ENCODE measurements around the gene IER5.

DNA sequence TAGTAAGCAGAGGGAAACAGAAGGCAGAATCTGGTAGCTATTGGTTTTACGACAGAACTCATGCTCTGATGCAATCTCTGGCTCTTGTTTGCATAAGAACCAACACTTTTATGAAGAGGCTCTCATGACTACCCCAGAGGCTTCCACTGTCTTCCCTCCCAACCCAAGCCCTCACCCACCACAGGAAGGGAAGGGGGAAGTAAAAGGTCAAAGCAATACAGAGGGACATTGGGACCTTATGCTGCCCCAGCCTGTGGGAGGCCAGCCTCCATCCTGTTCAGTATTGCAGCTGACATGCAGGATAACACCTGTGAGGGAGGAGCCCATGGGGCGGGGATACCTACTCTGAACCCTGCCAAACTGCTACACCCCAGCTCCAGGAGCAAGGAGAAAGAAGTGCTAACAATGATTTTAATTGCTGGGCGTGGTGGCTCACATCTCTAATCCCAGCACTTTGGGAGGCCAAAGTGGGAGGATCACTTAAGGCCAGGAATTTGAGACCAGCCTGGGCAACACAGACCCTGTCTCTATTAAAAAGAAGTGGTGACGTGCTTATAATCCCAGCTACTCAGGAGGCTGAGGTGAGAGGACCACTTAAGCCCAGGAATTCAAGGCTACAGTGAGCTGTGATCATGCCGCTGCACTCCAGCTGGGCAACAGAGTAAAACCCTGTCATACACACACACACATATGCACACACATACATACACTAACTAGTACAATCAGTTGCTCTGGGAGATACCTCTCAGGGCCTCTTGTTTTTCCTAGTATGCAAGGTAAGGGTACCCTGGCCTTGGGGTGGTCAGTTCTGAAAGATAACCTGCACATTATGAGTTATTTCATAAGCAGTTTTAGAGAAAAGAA lies 45.2 kb upstream of the IER5 start:
- TF ChIP-seq CTCF (IDR thresholded peaks at IDR 0.05), result no peak
- TF ChIP-seq POLR2A (IDR thresholded peaks at IDR 0.05), result no peak
